Fibroblast of skin of right quadriceps (primary cell): ENCODE data around the gene ANKRD63.

ENCODE experiments used
- DNase-seq: peaks from one replicate; pipeline ENCODE4 v3.0.0-alpha.2; 2013

Gene ANKRD63

GRCh38 chr15:40276927-40277326, 5.9 kb downstream of the ANKRD63 start:
- no peak for DNase-seq

- no peak for DNase-seq
Measured at GRCh38 chr15:40275954-40276353, 6.9 kb downstream of the ANKRD63 start.

- DNase-seq, result no peak
Measured at GRCh38 chr15:40275523-40275922, 7.3 kb downstream of the ANKRD63 start.

- DNase-seq, result peak; percentile 73
Measured at GRCh38 chr15:40274350-40275274, 8.3 kb downstream of the ANKRD63 start.

- no peak for DNase-seq
Measured at GRCh38 chr15:40273428-40273827, 9.4 kb downstream of the ANKRD63 start.

- DNase-seq, result no peak
Measured at GRCh38 chr15:40272485-40273056, 10.3 kb downstream of the ANKRD63 start.

GRCh38 chr15:40271685-40272484, 11.0 kb downstream of the ANKRD63 start:
- no peak for DNase-seq

GRCh38 chr15:40270246-40270995, 12.4 kb downstream of the ANKRD63 start:
- no peak for DNase-seq

- no peak for DNase-seq
Measured at GRCh38 chr15:40269604-40270003, 13.3 kb downstream of the ANKRD63 start.

- DNase-seq, result no peak
Measured at GRCh38 chr15:40267670-40268069, 15.2 kb downstream of the ANKRD63 start.

GRCh38 chr15:40266828-40267304, 16.0 kb downstream of the ANKRD63 start:
- peak; percentile 91 for DNase-seq

- no peak for DNase-seq
Measured at GRCh38 chr15:40265875-40266274, 17.0 kb downstream of the ANKRD63 start.

- no peak for DNase-seq
Measured at GRCh38 chr15:40265355-40265754, 17.5 kb downstream of the ANKRD63 start.

GRCh38 chr15:40264321-40265153, 18.3 kb downstream of the ANKRD63 start:
- no peak for DNase-seq

GRCh38 chr15:40263024-40263754, 19.7 kb downstream of the ANKRD63 start:
- peak; percentile 47 for DNase-seq

GRCh38 chr15:40259021-40259420, 23.8 kb downstream of the ANKRD63 start:
- DNase-seq, result no peak

- DNase-seq, result no peak
Measured at GRCh38 chr15:40258544-40258943, 24.3 kb downstream of the ANKRD63 start.

GRCh38 chr15:40257656-40258450, 25.0 kb downstream of the ANKRD63 start:
- DNase-seq, result no peak

GRCh38 chr15:40256638-40257235, 26.1 kb downstream of the ANKRD63 start:
- DNase-seq, result peak; percentile 73

GRCh38 chr15:40255033-40255432, 27.8 kb downstream of the ANKRD63 start:
- DNase-seq, result no peak
